ENCODE measurements around the gene KRT28.

DNA sequence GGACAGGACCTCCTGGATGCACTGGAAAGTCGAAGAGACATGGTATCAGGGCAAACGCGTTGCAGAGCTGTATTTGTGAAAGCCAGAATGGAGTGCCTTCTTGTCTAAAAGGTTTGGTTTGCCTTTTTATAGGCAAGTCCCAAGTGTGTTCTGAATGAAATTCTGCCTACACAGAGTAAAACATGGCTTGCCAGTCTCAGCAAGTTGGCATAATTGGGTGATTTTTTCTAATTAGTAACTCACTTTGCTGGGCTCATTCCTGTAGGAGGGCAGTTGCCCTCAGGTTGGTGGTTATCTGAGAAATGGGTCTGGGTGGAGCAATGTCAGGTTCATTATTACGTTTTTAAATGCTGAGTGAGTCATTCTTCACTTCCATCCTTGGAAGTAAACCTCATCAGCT is 44.5 kb downstream of the KRT28 start, which contains the start of gene KRT25:
- TF ChIP-seq, protein P1, sequence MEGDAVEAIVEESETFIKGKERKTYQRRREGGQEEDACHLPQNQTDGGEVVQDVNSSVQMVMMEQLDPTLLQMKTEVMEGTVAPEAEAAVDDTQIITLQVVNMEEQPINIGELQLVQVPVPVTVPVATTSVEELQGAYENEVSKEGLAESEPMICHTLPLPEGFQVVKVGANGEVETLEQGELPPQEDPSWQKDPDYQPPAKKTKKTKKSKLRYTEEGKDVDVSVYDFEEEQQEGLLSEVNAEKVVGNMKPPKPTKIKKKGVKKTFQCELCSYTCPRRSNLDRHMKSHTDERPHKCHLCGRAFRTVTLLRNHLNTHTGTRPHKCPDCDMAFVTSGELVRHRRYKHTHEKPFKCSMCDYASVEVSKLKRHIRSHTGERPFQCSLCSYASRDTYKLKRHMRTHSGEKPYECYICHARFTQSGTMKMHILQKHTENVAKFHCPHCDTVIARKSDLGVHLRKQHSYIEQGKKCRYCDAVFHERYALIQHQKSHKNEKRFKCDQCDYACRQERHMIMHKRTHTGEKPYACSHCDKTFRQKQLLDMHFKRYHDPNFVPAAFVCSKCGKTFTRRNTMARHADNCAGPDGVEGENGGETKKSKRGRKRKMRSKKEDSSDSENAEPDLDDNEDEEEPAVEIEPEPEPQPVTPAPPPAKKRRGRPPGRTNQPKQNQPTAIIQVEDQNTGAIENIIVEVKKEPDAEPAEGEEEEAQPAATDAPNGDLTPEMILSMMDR (conservative IDR thresholded peaks at IDR 0.05; ENCODE audit: low read depth in 2 of 2) = no peak
- TF ChIP-seq EZH2 (IDR thresholded peaks at IDR 0.05; ENCODE audit: low read depth, unreplicated experiment) (no peak), STAT1 (IDR thresholded peaks at IDR 0.05; ENCODE audit: unreplicated experiment) (no peak), JUNB (IDR thresholded peaks at IDR 0.05; ENCODE audit: unreplicated experiment) (no peak), POLR2AphosphoS5 (IDR thresholded peaks at IDR 0.05; ENCODE audit: low read depth) (no peak), CREB1 (CRISPR knock-in tag; IDR thresholded peaks at IDR 0.05; ENCODE audit: low read depth) (no peak), EZH2phosphoT487 (IDR thresholded peaks at IDR 0.05; ENCODE audit: unreplicated experiment) (no peak)
- TF ChIP-seq, protein P2, sequence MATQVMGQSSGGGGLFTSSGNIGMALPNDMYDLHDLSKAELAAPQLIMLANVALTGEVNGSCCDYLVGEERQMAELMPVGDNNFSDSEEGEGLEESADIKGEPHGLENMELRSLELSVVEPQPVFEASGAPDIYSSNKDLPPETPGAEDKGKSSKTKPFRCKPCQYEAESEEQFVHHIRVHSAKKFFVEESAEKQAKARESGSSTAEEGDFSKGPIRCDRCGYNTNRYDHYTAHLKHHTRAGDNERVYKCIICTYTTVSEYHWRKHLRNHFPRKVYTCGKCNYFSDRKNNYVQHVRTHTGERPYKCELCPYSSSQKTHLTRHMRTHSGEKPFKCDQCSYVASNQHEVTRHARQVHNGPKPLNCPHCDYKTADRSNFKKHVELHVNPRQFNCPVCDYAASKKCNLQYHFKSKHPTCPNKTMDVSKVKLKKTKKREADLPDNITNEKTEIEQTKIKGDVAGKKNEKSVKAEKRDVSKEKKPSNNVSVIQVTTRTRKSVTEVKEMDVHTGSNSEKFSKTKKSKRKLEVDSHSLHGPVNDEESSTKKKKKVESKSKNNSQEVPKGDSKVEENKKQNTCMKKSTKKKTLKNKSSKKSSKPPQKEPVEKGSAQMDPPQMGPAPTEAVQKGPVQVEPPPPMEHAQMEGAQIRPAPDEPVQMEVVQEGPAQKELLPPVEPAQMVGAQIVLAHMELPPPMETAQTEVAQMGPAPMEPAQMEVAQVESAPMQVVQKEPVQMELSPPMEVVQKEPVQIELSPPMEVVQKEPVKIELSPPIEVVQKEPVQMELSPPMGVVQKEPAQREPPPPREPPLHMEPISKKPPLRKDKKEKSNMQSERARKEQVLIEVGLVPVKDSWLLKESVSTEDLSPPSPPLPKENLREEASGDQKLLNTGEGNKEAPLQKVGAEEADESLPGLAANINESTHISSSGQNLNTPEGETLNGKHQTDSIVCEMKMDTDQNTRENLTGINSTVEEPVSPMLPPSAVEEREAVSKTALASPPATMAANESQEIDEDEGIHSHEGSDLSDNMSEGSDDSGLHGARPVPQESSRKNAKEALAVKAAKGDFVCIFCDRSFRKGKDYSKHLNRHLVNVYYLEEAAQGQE (IDR thresholded peaks at IDR 0.05; ENCODE audit: unreplicated experiment) = no peak

Measured in GM23338 (cell line).